Right lobe of liver (tissue), 6 donors: ENCODE data around the gene ZNF597. TPM values are rescaled to one million over a fixed set of nuclear protein-coding genes. Genes with fewer than 3 reads are reported as not detected.

ENCODE experiments used
- ATAC-seq, 4 donors: fragments of 200-7000 bp; cut with Tn5 transposase; one replicate each; pipeline ENCODE4 v1.9.1; 2020; ENCODE audit warnings: mild to moderate bottlenecking in 4 of 4, moderate library complexity in 4 of 4
- DNase-seq, 3 donors: peaks; one replicate each; pipeline ENCODE4 v3.0.0-alpha.2; 2020
- H3K27ac ChIP-seq, 3 donors: fragments of 200-600 bp; one replicate each; pipeline ENCODE4 v1.8.0; 2022
- H3K27me3 ChIP-seq, 2 donors: fragments of 200-600 bp; one replicate each; pipeline ENCODE4 v1.8.0; 2022
- H3K36me3 ChIP-seq, 4 donors: fragments of 200-600 bp; sonication (generic) in 1 of 4; one replicate each; pipeline versions ENCODE4 v1.5.1 to v1.8.0; 2017 to 2022; ENCODE audit warnings: control low read depth in 1 of 4
- H3K4me1 ChIP-seq, 4 donors: fragments of 200-600 bp; sonication (generic) in 1 of 4; one replicate each; pipeline versions ENCODE4 v1.5.1 to v1.8.0; 2017 to 2022; ENCODE audit warnings: control low read depth in 1 of 4
- H3K4me3 ChIP-seq, 3 donors: fragments of 200-600 bp; one replicate each; pipeline ENCODE4 v1.8.0; 2022
- H3K9me3 ChIP-seq, 4 donors: fragments of 200-600 bp; sonication (generic) in 1 of 4; one replicate each; pipeline versions ENCODE4 v1.5.1 to v1.8.0; 2017 to 2022; ENCODE audit warnings: control low read depth in 1 of 4
- POLR2A ChIP-seq: fragments of 450-650 bp; IDR thresholded peaks from one replicate; pipeline ENCODE4 v1.6.1; 2017; ENCODE audit warnings: antibody characterized with exemption, mild to moderate bottlenecking
- WGBS: methylation state at CpG from one replicate; pipeline ENCODE4 v1.1.6; 2018; ENCODE audit warnings: low coverage, low lambda C conversion rate; ENCODE audit not compliant: insufficient coverage; ENCODE audit errors: missing lambda C conversion rate; 5-methylcytosine and 5-hydroxymethylcytosine counted together
- intact Hi-C, 2 donors: fragments of 100-400 bp; cut with DNase I; formaldehyde crosslinking; loops; one replicate each; pipeline versions ENCODE4 v1.11.2 to v1.14.1; 2022
- total RNA-seq, 6 experiments: library from RNA; depleted of rRNA in 2 of 6; stranded (reverse); fragments of >200 nt in 2 of 6; fragmentation: NEBNext Ultra II Directional in 3 of 6; extraction: Animal tissue kit (Norgen Biotek cat#: 25700) in 3 of 6; gene quantifications; one replicate each; pipeline versions ENCODE4 v1.1.0 to v1.2.4, GENCODE V29; 2016 to 2023
- TF ChIP-seq, protein P1 (sequence below), 4 donors: fragments of 200-600 bp in 3 of 4; fragments of 450-650 bp in 1 of 4; IDR thresholded peaks; one replicate each; pipeline versions ENCODE4 v1.5.1 to v1.8.0; 2016 to 2022; ENCODE audit warnings: antibody characterized with exemption in 4 of 4, mild to moderate bottlenecking in 2 of 4
- donor health status: DM: no; HTN: yes; CAD: no.
- donor health status: DM: no; HTN: no; CAD: no.
- donor health status: DM: no; HTN: no; CAD: no.
- donor health status: DM: no; HTN: yes; CAD: no.
- donor health status: DM: no; HTN: yes; CAD: no.

Gene ZNF597
- total RNA-seq, 6 experiments from 2014 or later = 0.86 to 1.7 (median 1.1) TPM

DNA sequence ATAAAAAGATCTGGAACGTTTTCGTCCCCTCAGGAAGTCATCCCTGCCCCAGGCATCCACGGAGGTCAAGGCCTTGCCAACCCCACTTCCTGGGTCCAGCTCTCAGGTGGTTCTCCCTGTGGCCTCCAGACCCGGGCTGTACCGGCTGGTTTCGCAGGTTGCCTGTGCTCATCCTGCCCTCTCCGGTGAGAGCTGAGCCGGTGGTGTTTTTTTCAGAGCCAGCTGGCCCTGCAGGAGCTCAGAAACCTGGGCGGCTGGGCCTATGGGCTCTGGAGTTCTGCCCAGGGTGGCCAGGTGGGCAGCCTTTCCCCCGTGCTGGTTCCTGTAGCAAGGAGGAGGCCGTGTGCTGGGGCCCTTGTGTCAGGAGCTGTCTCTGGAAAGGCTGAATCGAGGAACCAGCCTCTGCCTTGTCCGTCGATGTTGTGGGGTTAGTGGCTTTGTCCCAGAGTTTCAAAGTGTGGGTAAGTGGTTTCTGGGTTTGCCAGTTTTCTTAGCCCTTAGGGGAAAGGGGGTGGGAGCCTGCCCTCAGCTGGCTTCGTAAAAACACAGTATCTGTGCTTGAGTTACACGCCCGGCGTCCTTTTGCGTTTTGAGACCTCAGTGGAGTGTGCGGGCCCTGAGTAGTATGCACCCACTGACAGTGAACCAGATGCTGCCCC lies 28.3 kb upstream of the ZNF597 start:
- no peak for ATAC-seq
- Histone ChIP-seq H3K27ac (no peak overlapping the region), H3K27me3 (no peaks in the 10 kb centered on the region), H3K4me1 (peaks cover 0 to 13% (median under 1%) of the 10 kb centered on the region in 4 donors), H3K9me3 (no peaks in the 10 kb centered on the region), H3K36me3 (no peaks in the 10 kb centered on the region), H3K4me3 (no peak overlapping the region)
- 82% methylated on average over 9 of the region's 20 CpGs for WGBS
- no peak for DNase-seq
- intact Hi-C loops = no loop called here
- no peak for TF ChIP-seq POLR2A
- TF ChIP-seq, protein P1, sequence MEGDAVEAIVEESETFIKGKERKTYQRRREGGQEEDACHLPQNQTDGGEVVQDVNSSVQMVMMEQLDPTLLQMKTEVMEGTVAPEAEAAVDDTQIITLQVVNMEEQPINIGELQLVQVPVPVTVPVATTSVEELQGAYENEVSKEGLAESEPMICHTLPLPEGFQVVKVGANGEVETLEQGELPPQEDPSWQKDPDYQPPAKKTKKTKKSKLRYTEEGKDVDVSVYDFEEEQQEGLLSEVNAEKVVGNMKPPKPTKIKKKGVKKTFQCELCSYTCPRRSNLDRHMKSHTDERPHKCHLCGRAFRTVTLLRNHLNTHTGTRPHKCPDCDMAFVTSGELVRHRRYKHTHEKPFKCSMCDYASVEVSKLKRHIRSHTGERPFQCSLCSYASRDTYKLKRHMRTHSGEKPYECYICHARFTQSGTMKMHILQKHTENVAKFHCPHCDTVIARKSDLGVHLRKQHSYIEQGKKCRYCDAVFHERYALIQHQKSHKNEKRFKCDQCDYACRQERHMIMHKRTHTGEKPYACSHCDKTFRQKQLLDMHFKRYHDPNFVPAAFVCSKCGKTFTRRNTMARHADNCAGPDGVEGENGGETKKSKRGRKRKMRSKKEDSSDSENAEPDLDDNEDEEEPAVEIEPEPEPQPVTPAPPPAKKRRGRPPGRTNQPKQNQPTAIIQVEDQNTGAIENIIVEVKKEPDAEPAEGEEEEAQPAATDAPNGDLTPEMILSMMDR (IDR thresholded peaks at IDR 0.05) = no peak

DNA sequence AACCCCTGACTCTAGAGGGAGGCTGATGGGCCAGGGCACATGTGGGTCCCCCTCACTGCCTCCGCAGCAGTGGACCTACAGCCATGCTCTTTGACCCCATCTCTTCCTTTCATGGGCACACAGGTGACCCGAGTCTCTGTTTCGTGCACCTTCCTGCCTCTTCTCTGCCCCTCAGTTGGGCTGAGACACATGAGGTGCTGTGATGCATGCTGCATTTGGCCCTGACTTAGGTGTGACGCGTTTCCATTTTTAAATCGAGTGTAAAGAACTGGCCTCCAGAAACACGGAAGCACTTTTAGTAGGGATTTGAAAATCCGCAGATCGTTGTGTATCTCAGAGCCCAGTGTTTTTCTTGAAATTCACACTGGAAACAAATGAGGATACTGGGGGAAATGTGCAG lies 27.4 kb upstream of the ZNF597 start:
- WGBS = 84% methylated on average over 7 of the region's 9 CpGs
- no peak overlapping the region for H3K4me3 ChIP-seq
- DNase-seq (no peak), ATAC-seq (no peak)
- no peaks in the 10 kb centered on the region for H3K9me3 ChIP-seq
- TF ChIP-seq POLR2A = no peak
- TF ChIP-seq, protein P1 (IDR thresholded peaks at IDR 0.05) = no peak
- H3K4me1 ChIP-seq = peaks cover 0 to 17% (median 3%) of the 10 kb centered on the region in 4 donors
- intact Hi-C loops = no loop called here
- H3K27me3 ChIP-seq = no peaks in the 10 kb centered on the region
- H3K36me3 ChIP-seq = peaks cover 0 to 7% (median 0%) of the 10 kb centered on the region in 4 donors
- H3K27ac ChIP-seq = no peak overlapping the region

DNA sequence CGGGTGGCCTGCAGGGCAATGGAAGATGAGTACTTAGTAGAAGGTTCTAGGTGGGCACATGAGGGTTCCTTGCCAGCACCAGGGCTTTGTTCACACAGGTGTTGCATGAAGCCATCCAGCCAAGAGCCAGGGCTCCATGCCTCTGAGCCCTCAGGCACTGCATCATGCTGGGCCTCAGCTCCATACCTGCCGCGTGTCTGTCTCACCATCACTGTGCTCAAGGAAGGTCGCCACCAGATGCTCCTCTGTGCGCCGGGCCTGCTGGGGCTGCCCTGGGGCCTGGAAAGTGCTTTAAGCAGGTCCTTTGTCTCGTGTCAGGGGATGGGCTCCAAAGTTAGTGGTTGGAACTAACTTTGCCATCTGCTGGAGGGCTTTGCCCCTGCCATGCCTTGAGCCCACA lies 26.4 kb upstream of the ZNF597 start:
- no peak for ATAC-seq
- TF ChIP-seq POLR2A = no peak
- TF ChIP-seq, protein P1 (IDR thresholded peaks at IDR 0.05) = no peak
- no peaks in the 10 kb centered on the region for H3K9me3 ChIP-seq
- DNase-seq = no peak
- no peak overlapping the region for H3K27ac ChIP-seq
- intact Hi-C loops = no loop called here
- WGBS = 100% methylated on average over 1 of the region's 7 CpGs
- peaks cover 0 to 8% (median 0%) of the 10 kb centered on the region in 4 donors for H3K36me3 ChIP-seq
- no peak overlapping the region for H3K4me3 ChIP-seq
- H3K27me3 ChIP-seq = no peaks in the 10 kb centered on the region
- H3K4me1 ChIP-seq = peaks cover 0 to 26% (median 3%) of the 10 kb centered on the region in 4 donors

DNA sequence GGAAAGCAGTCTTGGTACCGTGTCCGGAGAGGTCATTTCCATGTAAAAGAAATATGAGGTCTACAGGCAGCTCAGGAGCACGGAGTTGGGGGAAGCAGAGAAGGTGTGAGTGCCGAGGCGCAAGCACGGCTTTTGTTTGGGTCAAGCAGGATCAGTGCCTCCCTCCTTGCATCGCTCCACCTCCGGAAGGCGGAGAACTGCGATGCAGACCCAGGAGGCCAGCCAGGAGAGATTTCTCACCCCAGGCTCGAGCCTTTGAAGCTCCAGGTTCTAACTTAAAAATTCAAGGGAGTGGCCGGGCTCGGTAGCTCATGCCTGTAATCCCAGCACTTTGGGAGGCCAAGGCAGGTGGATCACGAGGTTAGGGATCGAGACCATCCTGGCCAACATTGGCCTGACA lies 25.2 kb upstream of the ZNF597 start:
- peaks cover 0 to 32% (median 3%) of the 10 kb centered on the region in 4 donors for H3K4me1 ChIP-seq
- 68% methylated on average over 4 of the region's 15 CpGs for WGBS
- intact Hi-C loops = no loop called here
- no peak overlapping the region for H3K4me3 ChIP-seq
- H3K9me3 ChIP-seq = no peaks in the 10 kb centered on the region
- H3K27ac ChIP-seq = no peak overlapping the region
- ATAC-seq = no peak
- no peak for TF ChIP-seq POLR2A
- TF ChIP-seq, protein P1 (IDR thresholded peaks at IDR 0.05) = no peak
- peaks cover 0 to 8% (median 0%) of the 10 kb centered on the region in 4 donors for H3K36me3 ChIP-seq
- no peaks in the 10 kb centered on the region for H3K27me3 ChIP-seq
- DNase-seq = no peak
